Caco-2 (cell line): ENCODE measurements around the gene PARK7. TPM values are rescaled to one million over a fixed set of nuclear protein-coding genes. Genes with fewer than 3 reads are reported as not detected.
"Not testable (repeated sequence)": the region's sequence is repeated elsewhere in the genome, so short reads cannot be mapped to it uniquely, and the experiment has no call there.

Experiments
- BruUV-seq: library from RNA; stranded (reverse); fragments of 400-500 nt; replicated peaks from 2 replicates; lab custom pipeline; 2021; lab: Mats Ljungman, UMichigan
- CTCF ChIA-PET: fragments of 300-600 bp; sonication (Branson Sonifier 250); formaldehyde crosslinking; loops from one replicate; lab custom pipeline; 2022; ENCODE audit warnings: antibody characterized with exemption; lab: Charles Lee
- POLR2A ChIA-PET: fragments of 300-600 bp; sonication (Branson Sonifier 250); formaldehyde crosslinking; loops from one replicate; lab custom pipeline; 2022; ENCODE audit warnings: antibody characterized with exemption; lab: Charles Lee
- DNase-seq, 2 experiments: peaks; one replicate each; pipeline versions ENCODE4 v3.0.0 to v3.0.0-alpha.2; 2020 to 2022
- H3K27me3 ChIP-seq: replicated peaks from 2 replicates; pipeline ENCODE4 v1.6.0; 2011; ENCODE audit warnings: low read length; ENCODE audit not compliant: control insufficient read depth, insufficient read depth
- H3K36me3 ChIP-seq: 2 replicates; pipeline ENCODE4 v1.5.1; 2011; ENCODE audit warnings: low read length; ENCODE audit not compliant: control insufficient read depth, insufficient read depth
- H3K4me1 ChIP-seq: fragments of 250-450 bp; sonication (Bioruptor Pico); 2 replicates; pipeline ENCODE4 v1.5.1; 2020; ENCODE audit warnings: mild to moderate bottlenecking
- H3K4me3 ChIP-seq: 2 replicates; pipeline ENCODE4 v1.5.1; 2011; ENCODE audit warnings: low read depth, mild to moderate bottlenecking, control low read depth, low read length
- H3K9me3 ChIP-seq: fragments of 250-450 bp; sonication (Bioruptor Pico); 2 replicates; pipeline ENCODE4 v1.5.1; 2020; ENCODE audit warnings: mild to moderate bottlenecking, moderate library complexity
- H3K27ac Mint-ChIP-seq: one replicate; pipeline ENCODE4 v1.8.0; 2022; ENCODE audit warnings: mixed read lengths; ENCODE audit not compliant: unreplicated experiment
- H3K27me3 Mint-ChIP-seq: one replicate; pipeline ENCODE4 v1.8.0; 2022; ENCODE audit warnings: mixed read lengths; ENCODE audit not compliant: insufficient read depth, unreplicated experiment
- H3K36me3 Mint-ChIP-seq: one replicate; pipeline ENCODE4 v1.8.0; 2022; ENCODE audit warnings: mild to moderate bottlenecking, mixed read lengths; ENCODE audit not compliant: insufficient read depth, unreplicated experiment
- H3K4me1 Mint-ChIP-seq: one replicate; pipeline ENCODE4 v1.8.0; 2022; ENCODE audit warnings: low read depth, mixed read lengths; ENCODE audit not compliant: unreplicated experiment
- H3K4me3 Mint-ChIP-seq: one replicate; pipeline ENCODE4 v1.8.0; 2022; ENCODE audit warnings: mild to moderate bottlenecking, moderate library complexity, mixed read lengths; ENCODE audit not compliant: unreplicated experiment
- H3K9me3 Mint-ChIP-seq: one replicate; pipeline ENCODE4 v1.8.0; 2022; ENCODE audit warnings: mixed read lengths; ENCODE audit not compliant: unreplicated experiment
- CTCF ChIP-seq, 2 experiments: fragments of 200-600 bp in 1 of 2; IDR thresholded peaks; 1 replicate in 1 of 2; 2 replicates in 1 of 2; pipeline versions ENCODE4 v1.5.1 to v1.8.0; 2011 to 2022; ENCODE audit warnings: antibody characterized with exemption in 1 of 2, control low read depth in 1 of 2, inconsistent platforms in 1 of 2, low read depth in 1 of 2, low read length in 1 of 2, mild to moderate bottlenecking in 1 of 2, moderate library complexity in 1 of 2; ENCODE audit not compliant: insufficient read depth in 1 of 2, severe bottlenecking in 1 of 2, unreplicated experiment in 1 of 2
- intact Hi-C: fragments of 100-400 bp; cut with micrococcal nuclease; formaldehyde crosslinking; loops from one replicate; pipeline ENCODE4 v1.10.0; 2022; ENCODE audit not compliant: unreplicated experiment
- total RNA-seq: library from RNA; stranded (reverse); gene quantifications from 2 replicates; pipeline ENCODE4 v1.2.3, GENCODE V29; 2022

Gene PARK7
- total RNA-seq, 1 experiment from 2014 or later: 293 TPM

GRCh38 chr1:7919880-7920279 lies 41.6 kb upstream of the PARK7 start:
- Histone ChIP-seq H3K4me3 (no peak overlapping the region), H3K36me3 (no peaks in the 10 kb centered on the region), H3K4me1 (no peaks in the 10 kb centered on the region), H3K27me3 (no peaks in the 10 kb centered on the region), H3K9me3 (no peaks in the 10 kb centered on the region)
- ChIA-PET CTCF (no interaction called here), POLR2A (interaction anchor here (0.7 kb wide), 1 partner anchor 70 kb away, joined by 3 read pairs; no protein-coding TSS in a partner anchor)
- Mint-ChIP-seq H3K4me1 (no peaks in the 10 kb centered on the region), H3K27me3 (no peaks in the 10 kb centered on the region), H3K36me3 (no peaks in the 10 kb centered on the region), H3K27ac (no peak overlapping the region), H3K4me3 (no peak overlapping the region), H3K9me3 (no peaks in the 10 kb centered on the region)
- no peak for DNase-seq
- intact Hi-C loops: no loop called here
- no TSS peak for BruUV-seq
- no peak for TF ChIP-seq CTCF (IDR thresholded peaks at IDR 0.05; ENCODE audit: insufficient read depth in 1 of 2, low read depth in 1 of 2, low read length in 1 of 2, severe bottlenecking in 1 of 2, unreplicated experiment in 1 of 2)

GRCh38 chr1:7921796-7922195 lies 39.7 kb upstream of the PARK7 start:
- no peaks in the 10 kb centered on the region for H3K9me3 ChIP-seq
- no peaks in the 10 kb centered on the region for H3K4me1 ChIP-seq
- no TSS peak for BruUV-seq
- no peak for TF ChIP-seq CTCF (IDR thresholded peaks at IDR 0.05; ENCODE audit: insufficient read depth in 1 of 2, low read depth in 1 of 2, low read length in 1 of 2, severe bottlenecking in 1 of 2, unreplicated experiment in 1 of 2)
- ChIA-PET POLR2A (no interaction called here), CTCF (no interaction called here)
- no peak overlapping the region for H3K27ac Mint-ChIP-seq
- H3K4me1 Mint-ChIP-seq: no peaks in the 10 kb centered on the region
- H3K4me3 ChIP-seq: no peak overlapping the region
- no peaks in the 10 kb centered on the region for H3K27me3 Mint-ChIP-seq
- intact Hi-C loops: no loop called here
- H3K9me3 Mint-ChIP-seq: no peaks in the 10 kb centered on the region
- no peaks in the 10 kb centered on the region for H3K36me3 ChIP-seq
- H3K4me3 Mint-ChIP-seq: no peak overlapping the region
- no peaks in the 10 kb centered on the region for H3K27me3 ChIP-seq
- H3K36me3 Mint-ChIP-seq: no peaks in the 10 kb centered on the region
- DNase-seq: no peak

GRCh38 chr1:7922301-7922700 lies 39.2 kb upstream of the PARK7 start:
- no peaks in the 10 kb centered on the region for H3K4me1 ChIP-seq

GRCh38 chr1:7927061-7927460 lies 34.5 kb upstream of the PARK7 start:
- H3K4me1 Mint-ChIP-seq, H3K27me3 ChIP-seq, POLR2A ChIA-PET, H3K4me3 ChIP-seq, H3K36me3 Mint-ChIP-seq, BruUV-seq, H3K9me3 Mint-ChIP-seq, H3K27ac Mint-ChIP-seq, H3K9me3 ChIP-seq, H3K4me3 Mint-ChIP-seq, CTCF ChIA-PET, DNase-seq, H3K27me3 Mint-ChIP-seq, H3K4me1 ChIP-seq, H3K36me3 ChIP-seq, intact Hi-C loops: not testable (repeated sequence)

More at GRCh38 chr1:7922301-7922700, 39.2 kb upstream of the PARK7 start:
- Histone ChIP-seq H3K4me3 (no peak overlapping the region), H3K9me3 (no peaks in the 10 kb centered on the region), H3K27me3 (no peaks in the 10 kb centered on the region), H3K36me3 (no peaks in the 10 kb centered on the region)
- TF ChIP-seq CTCF (IDR thresholded peaks at IDR 0.05; ENCODE audit: insufficient read depth in 1 of 2, low read depth in 1 of 2, low read length in 1 of 2, severe bottlenecking in 1 of 2, unreplicated experiment in 1 of 2): no peak
- POLR2A ChIA-PET: no interaction called here
- H3K9me3 Mint-ChIP-seq: no peaks in the 10 kb centered on the region
- H3K4me1 Mint-ChIP-seq: no peaks in the 10 kb centered on the region
- intact Hi-C loops: no loop called here
- no TSS peak for BruUV-seq
- no peaks in the 10 kb centered on the region for H3K27me3 Mint-ChIP-seq
- no peak overlapping the region for H3K4me3 Mint-ChIP-seq
- DNase-seq: no peak
- H3K27ac Mint-ChIP-seq: no peak overlapping the region
- CTCF ChIA-PET: interaction anchor here (0.7 kb wide), 1 partner anchor 960 kb away, joined by 3 read pairs; no protein-coding TSS in a partner anchor
- H3K36me3 Mint-ChIP-seq: no peaks in the 10 kb centered on the region
